HepG2 (cell line): ENCODE results near the gene BRINP1. TPM values are rescaled to one million over a fixed set of nuclear protein-coding genes. Genes with fewer than 3 reads are reported as not detected.

ENCODE experiments used
- ATAC-seq: fragments of 200-7000 bp; cut with Tn5 transposase; 3 replicates; pipeline ENCODE4 v1.9.1; 2020; ENCODE audit warnings: mild to moderate bottlenecking, moderate library complexity
- BruUV-seq: library from RNA; stranded (reverse); fragments of 400-500 nt; replicated peaks from 2 replicates; lab custom pipeline; 2021; lab: Mats Ljungman, UMichigan
- CTCF ChIA-PET: fragments of 300-600 bp; formaldehyde crosslinking; extraction: SDS; loops from one replicate; lab custom pipeline; 2021; ENCODE audit warnings: low total read pairs, inconsistent platforms, low intra/inter-chr PET ratio; lab: Yijun Ruan, JAX
- POLR2A ChIA-PET: fragments of 350-600 bp; sonication (Branson Sonifier 250); formaldehyde crosslinking; loops from one replicate; lab custom pipeline; 2020; ENCODE audit warnings: antibody characterized with exemption, inconsistent platforms; lab: Yijun Ruan, JAX
- DNase-seq: peaks from one replicate; pipeline ENCODE4 v3.0.0-alpha.2; 2015; ENCODE audit warnings: low spot score
- FAIRE-seq: peaks from 3 replicates; lab custom pipeline; 2011; peaks lifted over from hg19 to GRCh38; lab: Jason Lieb, UNC
- H2AFZ ChIP-seq: one replicate; pipeline ENCODE4 v1.6.1; 2011; ENCODE audit warnings: low read length, inconsistent platforms
- H3K27ac ChIP-seq: fragments of 300-600 bp; 3 replicates; pipeline ENCODE4 v1.8.0; 2011; ENCODE audit warnings: mixed run types, mild to moderate bottlenecking, mixed read lengths, low read length, inconsistent platforms; ENCODE audit not compliant: insufficient read depth; ENCODE audit errors: extremely low read length
- H3K27me3 ChIP-seq, 2 experiments: fragments of 200-600 bp in 1 of 2; 2 replicates in 1 of 2; 3 replicates in 1 of 2; pipeline versions ENCODE4 v1.6.0 to v1.8.0; 2011; ENCODE audit warnings: low read length in 2 of 2, mild to moderate bottlenecking in 2 of 2, moderate library complexity in 2 of 2, inconsistent platforms in 1 of 2; ENCODE audit not compliant: insufficient read depth in 2 of 2, control insufficient read depth in 1 of 2
- H3K36me3 ChIP-seq, 2 experiments: fragments of 200-600 bp in 1 of 2; replicated peaks in 1 of 2; 2 replicates in 1 of 2; 3 replicates in 1 of 2; pipeline versions ENCODE4 v1.5.1 to v1.8.0; 2011; ENCODE audit warnings: low read length in 2 of 2, inconsistent platforms in 1 of 2; ENCODE audit not compliant: insufficient read depth in 2 of 2, control insufficient read depth in 1 of 2
- H3K4me1 ChIP-seq: 2 replicates; pipeline ENCODE4 v1.5.1; 2012; ENCODE audit warnings: low read length, inconsistent platforms; ENCODE audit not compliant: insufficient read depth
- H3K4me2 ChIP-seq: 2 replicates; pipeline ENCODE4 v1.6.0; 2011; ENCODE audit warnings: low read depth, low read length, inconsistent platforms
- H3K4me3 ChIP-seq, 3 experiments: fragments of 200-600 bp in 1 of 3; sonication (generic), shearing (Covaris generic) in 1 of 3; replicated peaks in 1 of 3; 2 replicates each; pipeline ENCODE4 v1.5.1; 2011 to 2016; ENCODE audit warnings: low read length in 3 of 3, inconsistent platforms in 2 of 3, low read depth in 2 of 3, mild to moderate bottlenecking in 2 of 3, control low read depth in 1 of 3, mixed read lengths in 1 of 3; ENCODE audit not compliant: insufficient read depth in 1 of 3
- H3K79me2 ChIP-seq: one replicate; pipeline ENCODE4 v1.6.1; 2011; ENCODE audit warnings: low read length, inconsistent platforms; ENCODE audit not compliant: insufficient read depth
- H3K9ac ChIP-seq: 2 replicates; pipeline ENCODE4 v1.6.0; 2011; ENCODE audit warnings: mild to moderate bottlenecking, low read depth, low read length, inconsistent platforms; ENCODE audit not compliant: insufficient read depth
- H3K9me3 ChIP-seq: 2 replicates; pipeline ENCODE4 v1.5.1; 2012; ENCODE audit warnings: mild to moderate bottlenecking, low read length
- H4K20me1 ChIP-seq: 2 replicates; pipeline ENCODE4 v1.6.0; 2011; ENCODE audit warnings: inconsistent platforms, mild to moderate bottlenecking, low read length, moderate library complexity; ENCODE audit not compliant: insufficient read depth
- CHCHD3 ChIP-seq: sonication (generic); formaldehyde crosslinking; IDR thresholded peaks from 2 replicates; pipeline ENCODE4 v1.8.0; 2022; ENCODE audit warnings: mild to moderate bottlenecking, missing genetic modification reagents, moderate library complexity
- NCOA5 ChIP-seq: sonication (generic); formaldehyde crosslinking; IDR thresholded peaks from 2 replicates; pipeline ENCODE4 v1.4.0; 2020; ENCODE audit warnings: missing genetic modification reagents
- NFKBIZ ChIP-seq: IDR thresholded peaks from 2 replicates; pipeline ENCODE4 v1.6.1; 2018; ENCODE audit warnings: missing genetic modification reagents, missing compliant biosample characterization
- SCMH1 ChIP-seq: sonication (generic); formaldehyde crosslinking; IDR thresholded peaks from 2 replicates; pipeline ENCODE4 v1.9.0; 2021; ENCODE audit warnings: missing genetic modification reagents, mild to moderate bottlenecking, borderline replicate concordance
- ZNF17 ChIP-seq: sonication (generic); formaldehyde crosslinking; IDR thresholded peaks from 2 replicates; pipeline ENCODE4 v1.5.0; 2020; ENCODE audit warnings: mild to moderate bottlenecking, missing genetic modification reagents
- ZNF253 ChIP-seq: sonication (generic); formaldehyde crosslinking; IDR thresholded peaks from 2 replicates; pipeline ENCODE4 v1.8.0; 2022; ENCODE audit warnings: mild to moderate bottlenecking, missing genetic modification reagents, borderline replicate concordance
- ZNF33B ChIP-seq: sonication (generic); formaldehyde crosslinking; IDR thresholded peaks from 2 replicates; pipeline ENCODE4 v1.5.1; 2020; ENCODE audit warnings: mild to moderate bottlenecking, missing genetic modification reagents
- ZNF446 ChIP-seq: sonication (generic); formaldehyde crosslinking; IDR thresholded peaks from 2 replicates; pipeline ENCODE4 v1.5.0; 2020; ENCODE audit warnings: mild to moderate bottlenecking, missing genetic modification reagents
- ZNF7 ChIP-seq: IDR thresholded peaks from 2 replicates; pipeline ENCODE4 v1.6.1; 2016; ENCODE audit warnings: missing biosample characterization, missing genetic modification reagents
- WGBS: methylation state at CpG from one replicate; pipeline ENCODE4 v1.1.6; 2017; ENCODE audit warnings: low lambda C conversion rate; 5-methylcytosine and 5-hydroxymethylcytosine counted together
- in situ Hi-C: cut with HindIII; loops from 2 replicates; pipeline ENCODE4 v1.10.0; 2017; ENCODE audit warnings: low pct_unique_long_range_greater_than_20kb; ENCODE audit not compliant: extremely low pct_ligation_motif_present
- intact Hi-C: fragments of 100-400 bp; cut with micrococcal nuclease; formaldehyde crosslinking; loops from one replicate; pipeline ENCODE4 v1.10.0; 2022; ENCODE audit not compliant: unreplicated experiment
- polyA plus RNA-seq, 8 experiments: library from polyadenylated mRNA; depleted of rRNA in 3 of 8; stranded (reverse) in 7 of 8; unstranded in 1 of 8; fragments of >200 nt; fragmentation: Illumina TruSeq in 4 of 8; extraction: Trizol in 4 of 8; gene quantifications; 2 replicates each; pipeline versions ENCODE4 v1.2.1 to v1.2.3, GENCODE V29; 2011 to 2016; ENCODE audit warnings: low read depth in 4 of 8, missing spikeins in 1 of 8, mixed read lengths in 1 of 8; ENCODE audit not compliant: insufficient read depth in 1 of 8
- total RNA-seq, 5 experiments: library from RNA; depleted of rRNA; stranded (reverse); fragments of >200 nt; fragmentation: Illumina TruSeq; extraction: Trizol; gene quantifications; 2 replicates each; pipeline ENCODE4 v1.2.3, GENCODE V29; 2016; ENCODE audit warnings: low read depth in 1 of 5
- TF ChIP-seq, protein P1 (sequence below): sonication (generic); formaldehyde crosslinking; IDR thresholded peaks from 2 replicates; pipeline ENCODE4 v1.9.0; 2021; ENCODE audit warnings: missing genetic modification reagents, borderline replicate concordance
- TF ChIP-seq, protein P2 (sequence below): sonication (generic); formaldehyde crosslinking; IDR thresholded peaks from 2 replicates; pipeline ENCODE4 v1.8.1; 2023; ENCODE audit warnings: mild to moderate bottlenecking, missing genetic modification reagents

The BRINP1 gene
- total and polyA plus RNA-seq, 2 of the 13 experiments (the other 11 are each of a cell fraction or from before 2014, with no cell fraction given), result not detected

DNA sequence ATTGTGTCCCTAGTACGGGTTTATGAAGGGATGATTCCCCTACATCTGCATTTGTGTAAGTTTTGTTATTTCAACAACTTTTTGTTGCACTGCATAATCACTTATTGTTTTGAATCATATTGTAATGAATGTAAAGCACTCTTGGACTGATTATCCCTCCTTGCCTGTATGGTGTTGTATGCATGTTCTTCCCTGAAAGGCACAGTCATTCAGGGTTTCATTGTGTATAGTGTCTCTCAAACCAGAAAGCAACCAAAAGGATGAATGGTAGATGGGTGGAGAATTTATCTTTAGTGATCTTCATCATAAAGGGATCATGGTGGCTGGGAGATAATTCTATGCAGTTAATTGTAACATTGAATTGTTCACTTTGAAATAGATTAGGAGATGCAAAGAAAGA is 247.3 kb downstream of the BRINP1 start:
- H3K79me2 ChIP-seq, result no peaks in the 10 kb centered on the region
- H3K9ac ChIP-seq, result no peak overlapping the region
- 4% methylated on average over 1 of the region's 1 CpG for WGBS
- no peak for FAIRE-seq
- no peak for DNase-seq
- ATAC-seq, result no peak
- H3K27ac ChIP-seq, result no peak overlapping the region
- H3K27me3 ChIP-seq, result no peaks in the 10 kb centered on the region
- H3K4me2 ChIP-seq, result no peak overlapping the region
- intact Hi-C loops (no loop called here), in situ Hi-C loops (no loop called here)
- H3K36me3 ChIP-seq, result no peaks in the 10 kb centered on the region
- no peak overlapping the region for H2AFZ ChIP-seq
- no peaks in the 10 kb centered on the region for H3K4me1 ChIP-seq
- no peak overlapping the region for H3K4me3 ChIP-seq
- ChIA-PET CTCF (no interaction called here), POLR2A (no interaction called here)
- no TSS peak for BruUV-seq
- TF ChIP-seq NFKBIZ (CRISPR knock-in tag), result no peak
- TF ChIP-seq SCMH1 (CRISPR knock-in tag), result no peak
- no peak for TF ChIP-seq ZNF253 (CRISPR knock-in tag)
- TF ChIP-seq ZNF33B (CRISPR knock-in tag), result no peak
- no peak for TF ChIP-seq ZNF17 (CRISPR knock-in tag)
- no peak for TF ChIP-seq ZNF7
- TF ChIP-seq ZNF446 (CRISPR knock-in tag), result no peak
- TF ChIP-seq, protein P1, sequence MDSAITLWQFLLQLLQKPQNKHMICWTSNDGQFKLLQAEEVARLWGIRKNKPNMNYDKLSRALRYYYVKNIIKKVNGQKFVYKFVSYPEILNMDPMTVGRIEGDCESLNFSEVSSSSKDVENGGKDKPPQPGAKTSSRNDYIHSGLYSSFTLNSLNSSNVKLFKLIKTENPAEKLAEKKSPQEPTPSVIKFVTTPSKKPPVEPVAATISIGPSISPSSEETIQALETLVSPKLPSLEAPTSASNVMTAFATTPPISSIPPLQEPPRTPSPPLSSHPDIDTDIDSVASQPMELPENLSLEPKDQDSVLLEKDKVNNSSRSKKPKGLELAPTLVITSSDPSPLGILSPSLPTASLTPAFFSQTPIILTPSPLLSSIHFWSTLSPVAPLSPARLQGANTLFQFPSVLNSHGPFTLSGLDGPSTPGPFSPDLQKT (CRISPR knock-in tag), result no peak
- TF ChIP-seq CHCHD3 (CRISPR knock-in tag), result no peak
- no peak for TF ChIP-seq NCOA5
- TF ChIP-seq, protein P2, sequence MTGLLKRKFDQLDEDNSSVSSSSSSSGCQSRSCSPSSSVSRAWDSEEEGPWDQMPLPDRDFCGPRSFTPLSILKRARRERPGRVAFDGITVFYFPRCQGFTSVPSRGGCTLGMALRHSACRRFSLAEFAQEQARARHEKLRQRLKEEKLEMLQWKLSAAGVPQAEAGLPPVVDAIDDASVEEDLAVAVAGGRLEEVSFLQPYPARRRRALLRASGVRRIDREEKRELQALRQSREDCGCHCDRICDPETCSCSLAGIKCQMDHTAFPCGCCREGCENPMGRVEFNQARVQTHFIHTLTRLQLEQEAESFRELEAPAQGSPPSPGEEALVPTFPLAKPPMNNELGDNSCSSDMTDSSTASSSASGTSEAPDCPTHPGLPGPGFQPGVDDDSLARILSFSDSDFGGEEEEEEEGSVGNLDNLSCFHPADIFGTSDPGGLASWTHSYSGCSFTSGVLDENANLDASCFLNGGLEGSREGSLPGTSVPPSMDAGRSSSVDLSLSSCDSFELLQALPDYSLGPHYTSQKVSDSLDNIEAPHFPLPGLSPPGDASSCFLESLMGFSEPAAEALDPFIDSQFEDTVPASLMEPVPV (CRISPR knock-in tag), result no peak
- H3K9me3 ChIP-seq, result peaks cover 39% of the 10 kb centered on the region
- no peaks in the 10 kb centered on the region for H4K20me1 ChIP-seq
